HG03354 (cell line): ENCODE results near the gene DSCAML1.

Experiments
- ATAC-seq: cut with Tn5 transposase; IDR thresholded peaks from one replicate; pipeline ENCODE4 v1.9.1; 2021; ENCODE audit warnings: mild to moderate bottlenecking; ENCODE audit not compliant: unreplicated experiment, poor library complexity, severe bottlenecking

DSCAML1 gene

DNA sequence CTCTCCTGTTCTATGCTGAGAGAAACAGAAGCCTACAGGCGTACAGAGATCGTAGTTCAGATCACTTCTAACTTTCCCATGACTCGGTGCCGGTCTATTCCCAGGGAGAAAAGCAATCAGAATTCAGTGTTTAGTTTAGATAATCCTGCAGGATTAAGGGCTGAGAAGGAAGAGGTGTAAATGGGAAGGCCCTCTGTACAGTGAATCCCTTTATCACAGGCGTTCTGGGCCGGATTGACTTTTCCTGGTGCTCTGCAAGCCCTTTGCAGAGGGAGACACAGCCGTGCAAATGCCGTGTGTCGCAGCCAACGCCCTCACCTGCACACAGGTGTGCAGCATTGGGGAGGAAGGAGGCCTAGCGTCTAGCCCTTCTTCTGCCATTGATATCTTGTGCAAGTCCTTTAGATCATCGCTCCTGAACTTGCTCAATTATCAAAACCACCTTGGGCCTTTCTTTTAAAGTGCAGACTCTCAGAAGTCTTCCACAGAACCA, 90.6 kb downstream of the DSCAML1 start:
- ATAC-seq: no peak

DNA sequence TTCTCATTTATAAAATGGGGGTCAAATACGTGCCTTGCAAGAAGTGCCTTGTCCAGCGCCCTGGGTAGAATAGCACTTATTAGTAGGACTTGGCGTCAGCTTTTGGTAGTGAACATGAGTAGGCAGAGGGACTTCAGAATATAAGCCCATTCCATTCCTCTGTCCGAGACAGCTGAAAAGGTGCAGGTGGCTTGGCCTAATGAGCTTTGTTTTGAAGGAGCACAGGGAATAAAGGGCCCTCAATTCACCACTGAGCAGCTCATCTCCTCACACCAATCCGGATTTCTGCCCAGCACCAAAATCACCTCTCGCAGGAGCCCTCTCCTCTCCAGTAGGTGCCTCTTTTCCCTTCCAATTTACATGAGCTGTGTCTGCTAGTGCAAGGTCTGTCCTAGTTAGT, 91.2 kb downstream of the DSCAML1 start:
- no peak for ATAC-seq

DNA sequence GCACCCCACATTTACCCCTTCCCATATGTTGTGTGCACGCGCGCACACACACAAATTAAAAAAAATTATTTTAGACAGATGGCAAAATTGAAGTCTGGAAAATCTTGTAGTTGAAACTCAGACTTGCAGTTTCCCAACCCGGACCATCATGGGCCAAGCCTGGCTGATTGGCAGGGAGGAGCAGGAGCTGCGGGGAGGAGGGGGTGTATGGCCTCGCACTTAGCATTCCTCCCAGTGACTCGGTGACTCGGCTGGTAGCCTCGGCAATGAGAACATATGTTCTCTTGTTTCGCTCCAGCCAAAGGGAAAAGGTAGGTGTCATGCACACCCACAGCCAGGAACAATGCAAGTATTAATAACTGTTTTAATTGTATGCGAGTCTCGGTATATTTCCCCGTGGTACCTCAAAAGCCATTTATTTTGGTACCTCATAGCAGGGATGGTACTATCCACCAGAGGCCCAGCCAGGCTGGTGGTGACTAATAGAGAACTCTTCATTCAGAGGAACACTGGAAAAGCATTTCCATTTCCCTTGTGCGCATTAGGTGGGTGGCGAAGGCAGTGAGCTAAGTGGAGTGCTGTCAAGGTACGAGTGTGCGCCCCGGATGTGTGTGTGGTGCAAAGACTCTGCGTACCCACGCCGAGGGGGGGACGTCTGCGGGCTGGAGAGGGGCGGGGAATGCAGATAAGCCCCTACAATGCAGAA, 92.5 kb downstream of the DSCAML1 start:
- no peak for ATAC-seq

DNA sequence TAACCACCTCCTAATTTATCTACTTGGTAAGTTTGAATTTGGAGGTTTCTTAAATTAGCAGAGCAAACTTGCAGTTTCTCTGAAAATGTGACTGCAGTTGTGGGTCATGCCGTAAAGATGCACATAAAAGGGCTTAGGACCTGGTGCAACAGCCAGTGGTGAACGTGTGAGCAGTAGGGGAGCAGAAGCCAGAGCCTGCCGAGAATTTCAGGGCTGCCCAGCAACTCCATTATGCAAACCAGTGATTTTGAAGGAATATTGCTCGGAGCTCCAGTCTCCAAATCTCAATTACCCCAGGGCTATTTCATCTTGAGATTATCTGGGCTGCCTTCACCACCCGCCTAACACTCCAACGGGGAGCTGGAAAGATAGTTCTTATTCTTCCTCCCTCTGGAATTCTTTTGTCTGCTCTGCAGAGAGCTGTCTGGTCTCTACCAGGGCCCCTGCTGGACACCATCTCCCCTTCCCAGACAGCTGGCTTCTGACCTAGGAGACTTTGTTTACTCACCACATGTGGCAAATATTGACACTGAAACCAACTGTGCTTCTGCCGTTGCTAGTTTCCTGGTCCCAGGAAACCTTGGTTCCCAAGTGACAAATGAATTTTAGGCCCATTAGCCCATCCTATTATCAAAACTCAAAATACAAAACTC, 93.9 kb downstream of the DSCAML1 start:
- ATAC-seq: no peak

DNA sequence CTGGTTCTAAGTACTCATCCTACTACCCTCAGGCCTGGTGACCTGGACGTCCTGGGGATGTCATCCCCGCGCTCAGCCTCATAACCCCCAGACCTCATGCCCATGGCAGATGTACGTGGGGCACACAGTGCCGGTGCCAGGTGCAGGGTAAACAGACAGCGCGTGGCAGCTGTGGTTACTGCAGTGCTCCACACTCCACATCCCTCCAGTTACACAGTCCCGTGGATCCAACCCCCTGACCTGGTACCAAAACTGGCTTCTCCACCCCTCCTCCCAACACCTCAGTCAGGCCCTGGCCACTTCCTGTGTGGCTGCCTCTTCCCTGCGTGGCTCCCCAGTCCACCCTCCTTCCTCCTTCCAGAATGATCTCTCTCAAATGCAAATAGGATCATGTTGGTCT, 95.2 kb downstream of the DSCAML1 start:
- no peak for ATAC-seq

DNA sequence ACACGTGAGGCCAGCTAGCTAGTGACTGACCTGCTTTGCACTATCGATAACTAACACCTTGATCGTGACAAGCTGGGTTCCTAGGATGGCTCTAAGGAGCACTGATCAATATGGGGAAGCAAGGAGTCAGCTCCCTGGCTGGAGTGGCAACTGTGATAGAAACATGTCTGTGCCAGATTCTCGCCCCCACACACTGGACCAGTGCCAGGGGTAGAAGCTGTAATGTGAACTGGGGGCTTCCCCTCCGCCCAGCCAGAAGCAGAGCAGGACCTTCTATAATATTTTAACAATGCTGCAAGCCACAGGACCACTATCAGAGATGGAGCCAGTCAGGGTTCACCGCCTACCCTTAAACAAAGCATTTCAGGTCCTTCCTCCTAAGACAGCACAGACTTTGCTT, 96.5 kb downstream of the DSCAML1 start:
- no peak for ATAC-seq

DNA sequence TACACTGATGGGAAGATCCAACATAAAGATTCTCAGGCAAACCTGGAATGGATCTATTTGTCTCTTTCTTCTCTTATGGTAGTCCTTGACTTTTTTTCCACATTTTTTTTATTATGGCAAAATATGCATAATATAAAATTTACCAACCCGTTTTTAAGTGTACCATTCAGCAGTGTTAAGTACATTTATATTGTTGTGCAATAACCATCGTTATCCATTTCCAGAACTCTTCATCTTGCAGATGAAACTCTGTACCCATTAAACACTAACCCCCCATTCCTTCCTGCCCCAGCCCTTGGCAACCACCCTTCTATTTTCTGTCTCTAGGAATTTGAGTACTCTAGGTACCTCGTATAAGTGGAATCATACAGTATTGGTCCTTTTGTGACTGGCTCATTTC, 99.7 kb downstream of the DSCAML1 start:
- ATAC-seq: no peak

DNA sequence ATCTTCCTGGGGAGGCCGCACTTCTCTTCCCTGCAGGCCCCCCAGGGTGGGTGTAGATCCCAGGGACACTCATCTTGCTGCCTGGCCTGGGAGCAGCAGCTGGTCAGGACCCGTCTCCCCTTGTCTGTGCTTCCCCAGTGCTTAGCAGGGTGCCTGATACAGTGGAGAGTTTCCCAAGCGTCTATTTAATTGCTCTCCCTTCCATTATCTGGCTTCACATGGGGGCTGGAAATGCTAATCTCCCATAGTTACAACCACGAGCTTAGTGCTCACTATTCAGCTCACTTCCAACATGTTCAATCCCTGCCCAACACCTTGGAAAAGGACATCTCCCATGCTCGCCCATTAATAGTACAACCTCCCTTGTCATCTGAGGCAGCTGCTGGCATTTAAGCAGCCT, 100.5 kb downstream of the DSCAML1 start:
- ATAC-seq: no peak

DNA sequence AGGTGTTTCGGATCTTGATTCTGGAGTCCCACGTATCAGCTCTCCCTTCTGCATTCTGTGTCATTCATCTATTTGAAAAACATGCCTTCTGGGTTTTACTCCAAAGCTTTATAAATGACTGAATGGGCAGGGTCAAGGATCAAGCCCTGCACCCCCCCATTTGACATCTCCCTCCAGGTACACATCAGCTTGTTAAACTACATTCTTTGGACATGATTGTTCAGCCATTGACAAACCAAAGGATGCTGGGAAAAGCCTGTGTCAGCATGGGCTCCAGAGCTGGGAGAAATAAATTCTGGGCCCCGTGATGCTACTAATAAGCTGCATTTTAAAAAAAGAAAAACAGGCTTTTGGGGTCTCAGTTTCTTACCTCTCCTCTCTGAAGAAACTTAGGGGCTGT, 103.7 kb downstream of the DSCAML1 start:
- no peak for ATAC-seq

DNA sequence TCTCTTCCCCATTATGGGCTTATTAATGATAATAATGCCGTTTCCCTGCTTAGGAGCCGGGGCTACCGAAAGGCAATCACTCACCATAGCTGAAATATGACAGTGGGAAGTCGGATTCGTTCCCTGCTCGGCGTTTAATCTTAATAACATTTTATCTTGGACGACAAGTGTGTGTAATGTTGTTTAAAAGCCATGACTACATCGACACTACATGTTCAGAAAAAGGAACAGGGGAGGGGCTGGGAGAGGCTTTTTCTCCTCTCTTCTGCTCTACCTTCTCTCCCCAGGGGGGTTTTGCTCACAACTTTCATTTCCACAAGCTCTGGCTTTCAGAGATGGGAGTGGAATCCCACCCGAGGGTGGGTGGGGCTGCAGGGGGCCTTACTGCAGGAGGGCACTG, 105.5 kb downstream of the DSCAML1 start:
- ATAC-seq: no peak

DNA sequence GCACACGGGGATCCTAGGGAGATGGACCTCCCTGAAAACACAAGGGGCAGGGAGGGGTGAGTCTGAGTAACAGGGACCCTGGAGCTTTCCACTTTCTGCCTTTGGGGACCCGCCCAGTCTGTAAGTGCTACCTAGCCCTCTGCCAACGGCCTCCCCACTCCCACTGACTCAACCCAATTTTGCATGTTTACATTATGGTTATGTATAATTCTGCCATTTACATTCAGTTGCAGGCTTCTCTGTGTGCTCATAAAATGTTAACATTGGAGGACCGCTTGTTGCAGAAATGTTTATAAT, 105.8 kb downstream of the DSCAML1 start:
- no peak for ATAC-seq

DNA sequence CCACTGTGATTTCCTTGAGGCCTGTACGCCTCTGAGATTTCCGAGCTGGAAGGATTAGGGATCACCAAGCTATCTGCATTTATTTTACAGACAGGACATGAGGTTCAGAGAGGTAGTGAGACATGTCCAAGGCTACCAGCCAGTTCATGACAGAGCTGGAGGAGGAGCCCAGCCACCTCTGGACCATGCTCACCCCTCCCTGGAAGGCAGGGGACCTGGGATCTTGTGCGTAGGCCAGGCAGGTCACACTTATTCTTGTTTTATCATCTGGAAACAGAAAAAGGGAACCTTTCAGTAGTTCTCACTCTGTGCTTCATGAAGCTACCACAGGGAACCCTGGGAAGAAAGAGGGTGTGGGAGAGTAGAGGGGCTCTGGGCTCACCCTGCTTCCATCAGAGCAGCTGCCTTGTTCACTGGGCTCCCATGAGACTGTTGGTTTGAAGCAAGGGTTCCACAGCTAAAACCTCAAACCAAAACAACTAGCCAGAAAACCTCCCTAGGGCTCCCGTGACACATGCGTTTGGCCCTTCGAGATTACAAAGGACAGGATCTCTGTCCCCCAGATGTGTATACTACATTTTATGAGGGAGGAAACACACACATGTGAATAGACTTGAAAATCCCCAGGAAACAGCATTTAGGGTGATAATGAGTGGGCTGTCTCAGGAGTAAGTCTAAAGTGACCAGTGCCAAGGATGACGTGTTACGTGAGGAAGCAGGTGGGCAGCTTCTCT, 106.4 kb downstream of the DSCAML1 start:
- no peak for ATAC-seq

DNA sequence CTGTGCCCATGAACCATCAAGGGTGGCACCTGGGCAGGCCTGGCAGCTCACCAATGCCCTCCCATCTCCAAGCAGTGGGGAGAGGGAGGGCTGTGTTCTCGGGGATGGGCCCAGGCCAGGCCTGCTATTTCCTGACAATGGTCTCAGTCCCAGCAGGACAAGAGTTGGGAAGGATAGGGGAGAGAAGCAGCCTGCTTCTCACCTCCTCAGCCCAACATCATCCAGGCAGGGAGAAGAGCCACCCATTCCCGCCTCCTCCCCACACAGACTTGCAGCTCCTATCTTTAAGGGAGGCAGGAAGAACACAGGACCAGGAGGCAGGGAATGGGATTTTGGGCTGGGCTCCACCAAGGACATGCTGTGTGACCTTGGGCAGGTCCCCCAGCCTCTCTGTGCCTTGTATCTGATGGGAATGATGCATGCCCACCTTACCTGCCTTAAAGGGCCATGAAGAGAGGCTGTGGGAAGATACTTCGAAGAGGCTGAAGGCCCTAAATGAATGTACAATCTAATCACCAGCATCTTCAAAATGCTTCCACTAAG, 108.7 kb downstream of the DSCAML1 start:
- no peak for ATAC-seq

DNA sequence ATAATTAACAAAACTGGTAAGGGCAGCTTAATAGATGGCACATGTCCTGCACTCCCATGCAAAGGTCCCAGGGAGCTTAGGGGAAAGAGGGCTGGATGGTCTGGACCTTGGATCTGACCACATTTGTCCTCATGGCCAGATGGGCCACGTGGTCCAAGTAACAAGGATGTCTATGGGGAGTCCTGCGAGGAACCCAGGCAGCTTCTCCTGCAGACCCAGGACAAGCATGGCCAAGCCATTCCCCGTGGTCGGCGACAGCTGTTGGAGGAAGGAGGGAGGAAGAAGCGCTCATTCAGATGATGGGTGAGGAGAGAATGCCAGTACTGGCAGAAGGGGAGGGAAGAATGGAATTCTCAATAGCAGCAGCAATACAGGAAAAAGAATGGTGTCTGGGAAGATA, 109.2 kb downstream of the DSCAML1 start:
- ATAC-seq: no peak

DNA sequence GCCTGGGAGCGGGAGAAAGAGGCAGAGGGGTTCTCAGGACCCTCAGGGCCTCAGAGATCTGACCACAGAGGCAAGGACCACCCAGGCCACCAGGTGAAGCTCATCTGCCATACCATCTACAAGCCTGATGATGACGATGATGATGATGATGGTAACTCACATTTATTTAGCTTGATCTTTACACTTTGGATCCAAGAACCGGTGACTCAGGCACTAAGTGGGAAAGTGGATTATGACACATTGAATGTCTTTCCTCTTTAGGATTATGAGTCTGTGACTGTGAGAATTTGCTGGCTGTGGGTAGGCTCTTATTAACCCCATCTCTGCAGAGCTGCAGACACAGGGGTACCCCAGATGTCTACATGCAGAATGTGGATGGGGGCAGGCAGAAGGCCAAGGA, 110.3 kb downstream of the DSCAML1 start:
- ATAC-seq: no peak

DNA sequence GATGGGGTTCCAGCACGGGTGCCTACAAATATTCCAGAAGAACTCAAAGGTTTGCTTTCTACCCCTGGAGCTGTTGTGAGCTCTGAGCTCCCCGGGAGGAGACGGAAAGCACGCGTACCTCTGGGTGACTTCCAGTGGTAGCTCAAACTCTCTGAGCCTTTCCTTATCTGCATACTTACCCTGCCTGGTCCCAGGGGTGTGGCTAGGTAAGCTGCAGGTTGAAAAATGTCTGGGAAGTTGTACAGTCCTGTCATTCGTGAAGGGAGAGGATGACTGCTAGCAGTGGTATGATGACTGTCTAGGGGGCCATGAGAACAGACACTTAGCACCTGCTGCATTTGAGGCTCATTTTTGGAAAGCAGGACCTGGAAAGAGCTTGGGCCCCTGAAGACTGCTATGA, 111.5 kb downstream of the DSCAML1 start:
- ATAC-seq: no peak

DNA sequence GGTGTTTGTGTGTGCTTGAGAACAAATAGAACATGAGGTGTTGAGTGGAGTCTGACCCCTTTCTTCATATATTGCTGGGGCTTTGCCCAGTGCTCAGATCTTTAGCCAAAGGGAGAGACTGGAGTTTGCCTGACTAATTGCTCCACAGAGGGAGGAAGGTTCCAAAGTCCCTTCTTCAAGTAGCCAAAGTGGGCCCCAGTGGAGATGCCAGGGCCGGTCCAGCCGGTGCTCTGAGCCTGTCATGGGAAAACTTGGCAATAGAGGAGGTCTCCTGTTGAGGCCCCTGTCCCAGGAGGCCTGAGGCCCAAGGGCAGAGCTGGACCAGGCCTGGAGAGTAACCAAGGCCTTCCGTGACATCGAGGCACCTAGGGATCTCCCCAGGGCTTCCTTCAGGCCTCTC, 112.3 kb downstream of the DSCAML1 start:
- ATAC-seq: no peak

DNA sequence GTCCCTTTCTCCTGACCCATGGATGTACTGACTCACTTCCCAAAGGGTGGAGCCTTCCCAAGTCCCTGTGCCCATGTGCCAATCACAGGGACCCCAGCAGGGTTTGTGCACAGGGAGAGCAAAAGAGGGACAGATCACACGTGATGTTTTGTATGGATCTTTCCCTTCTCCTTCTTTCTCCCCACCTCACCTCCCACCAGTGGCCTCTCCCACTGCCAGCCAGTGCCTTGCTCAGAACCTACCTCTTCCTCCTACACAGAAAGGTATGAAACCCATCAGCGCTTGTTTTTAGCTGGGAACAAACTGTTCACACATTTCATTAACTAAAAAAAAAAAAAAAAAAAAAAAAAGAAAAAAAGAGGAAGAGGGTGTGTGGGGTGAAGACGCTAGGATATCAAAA, 112.9 kb downstream of the DSCAML1 start:
- no peak for ATAC-seq

DNA sequence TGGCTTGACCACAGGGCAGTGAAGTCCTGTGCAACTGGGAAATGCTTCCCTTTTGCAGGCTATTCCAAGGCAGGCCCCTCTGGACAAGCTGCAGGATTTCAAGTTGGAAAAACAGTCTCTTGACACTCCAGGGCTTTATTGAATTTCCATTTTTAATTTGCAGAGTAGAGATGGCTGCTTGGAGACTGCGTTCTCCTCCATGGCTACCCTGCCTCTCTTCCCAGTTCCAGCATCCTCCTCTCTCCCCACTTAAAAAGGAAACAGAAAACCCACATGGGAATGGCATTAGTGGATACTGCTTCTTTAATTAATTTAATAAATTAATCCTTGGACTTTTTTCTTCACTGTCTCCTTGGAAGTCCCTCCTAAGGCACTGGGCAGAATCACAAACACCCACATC, 115.6 kb downstream of the DSCAML1 start:
- no peak for ATAC-seq

DNA sequence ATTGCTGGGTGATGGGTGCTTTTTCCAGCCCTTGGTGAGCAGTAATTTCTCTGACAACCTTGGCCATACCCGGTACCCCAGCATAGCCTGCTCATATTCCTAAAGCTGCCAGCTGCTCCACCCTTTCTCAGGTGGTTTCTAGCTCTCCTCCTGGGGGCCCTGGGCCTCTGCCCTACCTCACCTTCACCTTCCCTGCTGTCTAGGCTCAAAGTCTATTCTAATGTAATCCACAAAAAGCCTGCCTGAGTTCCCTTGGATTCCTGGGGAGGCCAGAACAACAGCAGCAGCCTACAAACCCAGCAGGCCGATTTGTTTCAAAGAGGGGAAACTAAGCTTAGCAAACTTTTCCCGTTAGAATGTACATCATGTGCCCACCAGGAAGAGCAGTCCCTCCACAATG, 117.6 kb downstream of the DSCAML1 start:
- no peak for ATAC-seq
